ENCODE results near the gene GAB4.

DNA sequence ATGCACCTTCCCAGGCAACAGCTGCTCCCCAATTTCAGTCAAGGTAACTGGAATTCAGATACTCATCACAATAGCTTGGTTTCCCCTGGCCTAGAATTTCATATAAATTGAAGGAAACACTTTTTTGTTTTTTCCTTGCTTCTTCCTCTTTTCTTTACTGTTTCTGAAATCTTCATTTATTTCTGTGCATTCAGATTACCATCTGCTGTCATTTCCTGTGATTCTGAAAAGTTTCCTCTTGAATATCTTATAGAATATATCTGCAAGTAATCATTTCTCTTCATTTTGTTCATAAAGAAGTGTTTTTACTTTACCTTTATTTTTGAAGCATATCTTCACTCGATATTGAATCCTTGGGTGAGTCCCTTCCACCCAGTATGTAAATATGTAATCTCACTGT lies 85.3 kb downstream of the GAB4 start:
- TF ChIP-seq, protein P1, sequence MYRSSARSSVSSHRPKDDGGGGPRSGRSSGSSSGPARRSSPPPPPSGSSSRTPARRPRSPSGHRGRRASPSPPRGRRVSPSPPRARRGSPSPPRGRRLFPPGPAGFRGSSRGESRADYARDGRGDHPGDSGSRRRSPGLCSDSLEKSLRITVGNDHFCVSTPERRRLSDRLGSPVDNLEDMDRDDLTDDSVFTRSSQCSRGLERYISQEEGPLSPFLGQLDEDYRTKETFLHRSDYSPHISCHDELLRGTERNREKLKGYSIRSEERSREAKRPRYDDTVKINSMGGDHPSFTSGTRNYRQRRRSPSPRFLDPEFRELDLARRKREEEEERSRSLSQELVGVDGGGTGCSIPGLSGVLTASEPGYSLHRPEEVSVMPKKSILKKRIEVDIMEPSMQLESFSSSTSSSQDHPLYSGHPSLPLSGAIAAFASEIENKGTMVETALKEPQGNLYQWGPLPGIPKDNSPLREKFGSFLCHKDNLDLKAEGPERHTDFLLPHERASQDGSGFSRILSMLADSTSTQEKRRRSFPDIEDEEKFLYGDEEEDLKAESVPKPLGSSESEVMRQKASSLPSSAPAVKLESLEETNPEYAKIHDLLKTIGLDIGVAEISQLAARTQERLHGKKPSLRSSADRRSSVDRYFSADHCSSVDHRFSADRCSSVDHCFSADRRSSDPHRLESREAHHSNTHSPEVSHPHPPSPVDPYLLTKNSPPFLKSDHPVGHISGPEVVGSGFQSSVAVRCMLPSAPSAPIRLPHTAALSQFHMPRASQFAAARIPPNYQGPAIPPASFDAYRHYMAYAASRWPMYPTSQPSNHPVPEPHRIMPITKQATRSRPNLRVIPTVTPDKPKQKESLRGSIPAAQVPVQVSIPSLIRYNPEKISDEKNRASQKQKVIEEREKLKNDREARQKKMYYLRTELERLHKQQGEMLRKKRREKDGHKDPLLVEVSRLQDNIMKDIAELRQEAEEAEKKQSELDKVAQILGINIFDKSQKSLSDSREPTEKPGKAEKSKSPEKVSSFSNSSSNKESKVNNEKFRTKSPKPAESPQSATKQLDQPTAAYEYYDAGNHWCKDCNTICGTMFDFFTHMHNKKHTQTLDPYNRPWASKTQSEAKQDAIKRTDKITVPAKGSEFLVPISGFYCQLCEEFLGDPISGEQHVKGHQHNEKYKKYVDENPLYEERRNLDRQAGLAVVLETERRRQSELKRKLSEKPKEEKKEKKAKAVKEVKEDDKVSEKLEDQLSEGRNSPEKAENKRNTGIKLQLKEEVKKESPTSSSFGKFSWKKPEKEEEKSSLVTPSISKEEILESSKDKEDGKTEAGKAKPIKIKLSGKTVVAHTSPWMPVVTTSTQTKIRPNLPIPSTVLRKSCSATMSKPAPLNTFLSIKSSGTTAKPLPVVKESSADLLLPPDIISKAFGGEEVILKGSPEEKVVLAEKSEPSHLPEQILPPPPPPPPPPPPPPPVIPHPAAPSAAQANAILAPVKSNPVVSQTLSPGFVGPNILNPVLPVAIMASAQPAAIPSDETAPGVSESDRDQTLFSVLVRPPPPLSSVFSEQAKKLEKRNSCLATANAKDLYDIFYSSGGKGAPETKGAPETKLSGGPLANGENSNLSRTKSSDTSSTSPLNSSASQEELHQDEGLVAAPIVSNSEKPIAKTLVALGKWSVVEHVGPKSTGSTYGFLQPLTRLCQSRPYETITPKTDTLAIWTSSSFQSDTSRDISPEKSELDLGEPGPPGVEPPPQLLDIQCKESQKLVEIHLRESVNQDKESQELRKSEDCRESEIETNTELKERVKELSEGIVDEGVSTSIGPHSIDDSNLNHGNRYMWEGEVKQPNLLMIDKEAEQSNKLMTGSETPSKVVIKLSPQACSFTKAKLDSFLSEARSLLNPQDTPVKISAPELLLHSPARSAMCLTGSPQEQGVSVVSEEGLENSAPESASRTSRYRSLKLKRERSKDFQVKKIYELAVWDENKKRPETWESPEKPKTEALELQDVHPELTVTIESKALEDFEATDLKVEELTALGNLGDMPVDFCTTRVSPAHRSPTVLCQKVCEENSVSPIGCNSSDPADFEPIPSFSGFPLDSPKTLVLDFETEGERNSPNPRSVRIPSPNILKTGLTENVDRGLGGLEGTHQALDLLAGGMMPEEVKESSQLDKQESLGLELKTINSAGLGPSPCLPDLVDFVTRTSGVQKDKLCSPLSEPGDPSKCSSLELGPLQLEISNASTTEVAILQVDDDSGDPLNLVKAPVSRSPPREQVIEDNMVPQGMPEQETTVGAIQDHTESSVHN (CRISPR knock-in tag; IDR thresholded peaks at IDR 0.05), result no peak
- TF ChIP-seq ZBTB39 (CRISPR knock-in tag; IDR thresholded peaks at IDR 0.05) (no peak), SOX6 (IDR thresholded peaks at IDR 0.05) (no peak), SOX6 (CRISPR knock-in tag; IDR thresholded peaks at IDR 0.05) (no peak), NFYC (CRISPR knock-in tag; IDR thresholded peaks at IDR 0.05) (no peak), CBX1 (IDR thresholded peaks at IDR 0.05; ENCODE audit: low read depth) (no peak), EP300 (IDR thresholded peaks at IDR 0.05; ENCODE audit: low read depth in 2 of 2, low read length in 2 of 2) (no peak), EP300 (CRISPR knock-in tag; IDR thresholded peaks at IDR 0.05; ENCODE audit: borderline replicate concordance) (no peak), ZNF605 (CRISPR knock-in tag; IDR thresholded peaks at IDR 0.05) (no peak), POLR2A (IDR thresholded peaks at IDR 0.05; ENCODE audit: insufficient read depth in 1 of 2, low read depth in 2 of 2, low read length in 2 of 2) (no peak), FOSL2 (CRISPR knock-in tag; IDR thresholded peaks at IDR 0.05) (no peak)
- TF ChIP-seq, protein P2, sequence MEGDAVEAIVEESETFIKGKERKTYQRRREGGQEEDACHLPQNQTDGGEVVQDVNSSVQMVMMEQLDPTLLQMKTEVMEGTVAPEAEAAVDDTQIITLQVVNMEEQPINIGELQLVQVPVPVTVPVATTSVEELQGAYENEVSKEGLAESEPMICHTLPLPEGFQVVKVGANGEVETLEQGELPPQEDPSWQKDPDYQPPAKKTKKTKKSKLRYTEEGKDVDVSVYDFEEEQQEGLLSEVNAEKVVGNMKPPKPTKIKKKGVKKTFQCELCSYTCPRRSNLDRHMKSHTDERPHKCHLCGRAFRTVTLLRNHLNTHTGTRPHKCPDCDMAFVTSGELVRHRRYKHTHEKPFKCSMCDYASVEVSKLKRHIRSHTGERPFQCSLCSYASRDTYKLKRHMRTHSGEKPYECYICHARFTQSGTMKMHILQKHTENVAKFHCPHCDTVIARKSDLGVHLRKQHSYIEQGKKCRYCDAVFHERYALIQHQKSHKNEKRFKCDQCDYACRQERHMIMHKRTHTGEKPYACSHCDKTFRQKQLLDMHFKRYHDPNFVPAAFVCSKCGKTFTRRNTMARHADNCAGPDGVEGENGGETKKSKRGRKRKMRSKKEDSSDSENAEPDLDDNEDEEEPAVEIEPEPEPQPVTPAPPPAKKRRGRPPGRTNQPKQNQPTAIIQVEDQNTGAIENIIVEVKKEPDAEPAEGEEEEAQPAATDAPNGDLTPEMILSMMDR (CRISPR knock-in tag; IDR thresholded peaks at IDR 0.05), result no peak

Data from HepG2 (cell line).